Ovary (tissue), 3 donors: ENCODE data around the gene UBL5.

Experiments used
- POLR2A ChIP-seq: fragments of 450-650 bp; IDR thresholded peaks from one replicate; pipeline ENCODE4 v1.6.1; 2017; ENCODE audit warnings: antibody characterized with exemption, mild to moderate bottlenecking, moderate library complexity
- TF ChIP-seq, protein P1 (sequence below), 3 donors: fragments of 450-650 bp in 2 of 3; fragments of 200-600 bp in 1 of 3; IDR thresholded peaks; one replicate each; pipeline versions ENCODE4 v1.5.1 to v1.8.0; 2016 to 2022; ENCODE audit warnings: antibody characterized with exemption in 3 of 3, mild to moderate bottlenecking in 1 of 3
- donor health status: DM: no; HTN: no; CAD: no.

DNA sequence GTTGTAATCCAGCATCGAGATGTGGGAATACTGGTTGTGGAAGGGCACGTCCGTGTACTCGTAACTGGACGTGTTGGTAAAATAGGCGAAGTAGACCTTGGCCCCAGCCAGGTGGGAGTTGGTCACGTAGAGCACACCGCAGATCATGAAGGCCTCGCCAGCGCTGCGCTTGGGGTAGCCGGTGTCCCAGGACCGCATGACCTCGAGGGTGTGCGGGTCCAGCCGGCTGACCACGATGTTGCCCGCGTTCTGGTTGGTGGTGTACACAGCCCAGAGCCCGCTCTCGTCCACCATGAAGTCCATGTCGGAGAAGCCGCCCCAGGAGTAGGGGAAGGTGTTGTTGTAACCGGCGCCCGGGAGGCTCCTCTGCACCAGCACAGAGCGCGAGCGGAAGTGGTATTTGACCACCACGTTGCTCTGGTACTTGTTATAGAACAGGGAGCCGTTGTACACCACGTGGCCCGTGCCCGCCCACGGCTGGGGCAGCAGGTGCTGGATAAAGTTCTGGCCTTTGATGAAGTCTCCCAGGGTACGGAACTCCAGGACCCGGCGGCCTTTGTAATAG lies 26.6 kb downstream of the UBL5 start:
- no peak for TF ChIP-seq POLR2A
- TF ChIP-seq, protein P1, sequence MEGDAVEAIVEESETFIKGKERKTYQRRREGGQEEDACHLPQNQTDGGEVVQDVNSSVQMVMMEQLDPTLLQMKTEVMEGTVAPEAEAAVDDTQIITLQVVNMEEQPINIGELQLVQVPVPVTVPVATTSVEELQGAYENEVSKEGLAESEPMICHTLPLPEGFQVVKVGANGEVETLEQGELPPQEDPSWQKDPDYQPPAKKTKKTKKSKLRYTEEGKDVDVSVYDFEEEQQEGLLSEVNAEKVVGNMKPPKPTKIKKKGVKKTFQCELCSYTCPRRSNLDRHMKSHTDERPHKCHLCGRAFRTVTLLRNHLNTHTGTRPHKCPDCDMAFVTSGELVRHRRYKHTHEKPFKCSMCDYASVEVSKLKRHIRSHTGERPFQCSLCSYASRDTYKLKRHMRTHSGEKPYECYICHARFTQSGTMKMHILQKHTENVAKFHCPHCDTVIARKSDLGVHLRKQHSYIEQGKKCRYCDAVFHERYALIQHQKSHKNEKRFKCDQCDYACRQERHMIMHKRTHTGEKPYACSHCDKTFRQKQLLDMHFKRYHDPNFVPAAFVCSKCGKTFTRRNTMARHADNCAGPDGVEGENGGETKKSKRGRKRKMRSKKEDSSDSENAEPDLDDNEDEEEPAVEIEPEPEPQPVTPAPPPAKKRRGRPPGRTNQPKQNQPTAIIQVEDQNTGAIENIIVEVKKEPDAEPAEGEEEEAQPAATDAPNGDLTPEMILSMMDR (IDR thresholded peaks at IDR 0.05), result no peak
